ENCODE data around the gene GFY. TPM values are rescaled to one million over a fixed set of nuclear protein-coding genes. Genes with fewer than 3 reads are reported as not detected.
A peak's percentile ranks its signal among the peaks of the same experiment; 100 is the strongest.
"Not testable (repeated sequence)": the region's sequence is repeated elsewhere in the genome, so short reads cannot be mapped to it uniquely, and the experiment has no call there.

The GFY gene
- total and polyA plus RNA-seq, 2 experiments from 2014 or later, result not detected

GRCh38 chr19:49468746-49469447 lies 43.7 kb downstream of the GFY start:
- H2AFZ ChIP-seq, result no peak overlapping the region
- H3K27ac ChIP-seq, result no peak overlapping the region
- no peak overlapping the region for H3K4me3 ChIP-seq
- H3K9me2 ChIP-seq (ENCODE audit: insufficient read depth), result no peaks in the 10 kb centered on the region
- no peaks in the 10 kb centered on the region for H4K20me1 ChIP-seq (ENCODE audit: insufficient read depth)
- 42 to 44% methylated on average over 15 of the region's 15 CpGs for WGBS, 2 experiments (ENCODE audit: low coverage in 1 of 2, low lambda C conversion rate in 2 of 2, missing lambda C conversion rate in 2 of 2)
- no peak for TF ChIP-seq EZH2 (IDR thresholded peaks at IDR 0.05; ENCODE audit: insufficient read depth, poor library complexity, severe bottlenecking)
- no peak for TF ChIP-seq EZH2phosphoT487 (IDR thresholded peaks at IDR 0.05; ENCODE audit: insufficient read depth, low read depth)
- in situ Hi-C loops (cut with MboI), result no loop called here
- DNase-seq, result peak; percentile 78
- H3K79me2 ChIP-seq (ENCODE audit: insufficient read depth), result no peaks in the 10 kb centered on the region
- no peaks in the 10 kb centered on the region for H3K4me1 ChIP-seq (ENCODE audit: insufficient read depth)
- H3K4me2 ChIP-seq (ENCODE audit: unreplicated experiment), result no peak overlapping the region
- H3K27me3 ChIP-seq (replicated peaks; ENCODE audit: insufficient read depth), result no peaks in the 10 kb centered on the region
- H3K9me3 ChIP-seq (ENCODE audit: low read depth), result no peaks in the 10 kb centered on the region
- H3K9ac ChIP-seq, result no peak overlapping the region
- H3K36me3 ChIP-seq (ENCODE audit: low read depth), result no peaks in the 10 kb centered on the region
- H3F3A ChIP-seq (ENCODE audit: insufficient read depth), result no peaks in the 10 kb centered on the region

GRCh38 chr19:49469828-49470614 lies 44.8 kb downstream of the GFY start:
- Histone ChIP-seq H3K4me1 (ENCODE audit: insufficient read depth) (peaks cover 4% of the 10 kb centered on the region), H3K36me3 (ENCODE audit: low read depth) (no peaks in the 10 kb centered on the region), H3K79me2 (ENCODE audit: insufficient read depth) (no peaks in the 10 kb centered on the region), H3K4me2 (ENCODE audit: unreplicated experiment) (no peak overlapping the region), H2AFZ (no peak overlapping the region), H3K4me3 (no peak overlapping the region), H3K9ac (no peak overlapping the region), H3K9me2 (ENCODE audit: insufficient read depth) (no peaks in the 10 kb centered on the region), H3K27me3 (replicated peaks; ENCODE audit: insufficient read depth) (no peaks in the 10 kb centered on the region), H3F3A (ENCODE audit: insufficient read depth) (no peaks in the 10 kb centered on the region), H3K27ac (no peak overlapping the region), H4K20me1 (ENCODE audit: insufficient read depth) (no peaks in the 10 kb centered on the region), H3K9me3 (ENCODE audit: low read depth) (no peaks in the 10 kb centered on the region)
- TF ChIP-seq EZH2 (IDR thresholded peaks at IDR 0.05; ENCODE audit: insufficient read depth, poor library complexity, severe bottlenecking) (no peak), EZH2phosphoT487 (IDR thresholded peaks at IDR 0.05; ENCODE audit: insufficient read depth, low read depth) (no peak)
- no peak for DNase-seq
- WGBS, 2 experiments (ENCODE audit: low coverage in 1 of 2, low lambda C conversion rate in 2 of 2, missing lambda C conversion rate in 2 of 2), result 82 to 83% methylated on average over 25 of the region's 25 CpGs
- in situ Hi-C loops (cut with MboI), result no loop called here

- Histone ChIP-seq H3K27ac (no peak overlapping the region), H4K20me1 (ENCODE audit: insufficient read depth) (no peaks in the 10 kb centered on the region), H3K9me3 (ENCODE audit: low read depth) (no peaks in the 10 kb centered on the region), H3K79me2 (ENCODE audit: insufficient read depth) (no peaks in the 10 kb centered on the region), H3K4me3 (no peak overlapping the region), H3K9ac (no peak overlapping the region), H3K27me3 (replicated peaks; ENCODE audit: insufficient read depth) (no peaks in the 10 kb centered on the region), H3F3A (ENCODE audit: insufficient read depth) (no peaks in the 10 kb centered on the region), H3K4me1 (ENCODE audit: insufficient read depth) (peaks cover 4% of the 10 kb centered on the region), H2AFZ (no peak overlapping the region), H3K36me3 (ENCODE audit: low read depth) (no peaks in the 10 kb centered on the region), H3K4me2 (ENCODE audit: unreplicated experiment) (no peak overlapping the region), H3K9me2 (ENCODE audit: insufficient read depth) (no peaks in the 10 kb centered on the region)
- WGBS, 2 experiments (ENCODE audit: low coverage in 1 of 2, low lambda C conversion rate in 2 of 2, missing lambda C conversion rate in 2 of 2), result 47 to 55% methylated on average over 8 of the region's 8 CpGs
- DNase-seq, result no peak
- in situ Hi-C loops (cut with MboI), result no loop called here
- TF ChIP-seq EZH2phosphoT487 (IDR thresholded peaks at IDR 0.05; ENCODE audit: insufficient read depth, low read depth), result no peak
- no peak for TF ChIP-seq EZH2 (IDR thresholded peaks at IDR 0.05; ENCODE audit: insufficient read depth, poor library complexity, severe bottlenecking)
Observed at GRCh38 chr19:49470615-49470978, 45.4 kb downstream of the GFY start.

GRCh38 chr19:49472936-49473335 lies 47.7 kb downstream of the GFY start:
- Histone ChIP-seq H2AFZ (0 out of 2 replicates have a peak overlapping the region, but pooled peaks have one; percentile 96), H3K36me3 (ENCODE audit: low read depth) (no peaks in the 10 kb centered on the region), H3F3A (ENCODE audit: insufficient read depth) (no peaks in the 10 kb centered on the region), H3K9me3 (ENCODE audit: low read depth) (no peaks in the 10 kb centered on the region), H3K27me3 (replicated peaks; ENCODE audit: insufficient read depth) (no peaks in the 10 kb centered on the region), H3K9me2 (ENCODE audit: insufficient read depth) (no peaks in the 10 kb centered on the region), H3K4me1 (ENCODE audit: insufficient read depth) (peaks cover 4% of the 10 kb centered on the region), H3K4me2 (ENCODE audit: unreplicated experiment) (no peak overlapping the region), H4K20me1 (ENCODE audit: insufficient read depth) (no peaks in the 10 kb centered on the region), H3K79me2 (ENCODE audit: insufficient read depth) (no peaks in the 10 kb centered on the region), H3K4me3 (no peak overlapping the region), H3K27ac (no peak overlapping the region), H3K9ac (no peak overlapping the region)
- TF ChIP-seq EZH2 (IDR thresholded peaks at IDR 0.05; ENCODE audit: insufficient read depth, poor library complexity, severe bottlenecking) (no peak), EZH2phosphoT487 (IDR thresholded peaks at IDR 0.05; ENCODE audit: insufficient read depth, low read depth) (no peak)
- WGBS, 2 experiments (ENCODE audit: low coverage in 1 of 2, low lambda C conversion rate in 2 of 2, missing lambda C conversion rate in 2 of 2), result 65 to 71% methylated on average over 9 of the region's 9 CpGs
- no peak for DNase-seq
- in situ Hi-C loops (cut with MboI), result no loop called here

- H3K27ac ChIP-seq, result not testable (repeated sequence)
Observed at GRCh38 chr19:49473501-49473867, 48.3 kb downstream of the GFY start.

More at GRCh38 chr19:49473501-49473867, 48.3 kb downstream of the GFY start:
- in situ Hi-C loops (cut with MboI); H3K27me3 ChIP-seq (replicated peaks; ENCODE audit: insufficient read depth); H3K9me3 ChIP-seq (ENCODE audit: low read depth); H4K20me1 ChIP-seq (ENCODE audit: insufficient read depth); DNase-seq; H3K4me1 ChIP-seq (ENCODE audit: insufficient read depth); H3F3A ChIP-seq (ENCODE audit: insufficient read depth); H3K9me2 ChIP-seq (ENCODE audit: insufficient read depth); H3K36me3 ChIP-seq (ENCODE audit: low read depth); H3K79me2 ChIP-seq (ENCODE audit: insufficient read depth): not testable (repeated sequence)
- peak overlapping the region; percentile 96 for H2AFZ ChIP-seq
- peak overlapping the region; percentile 92 for H3K9ac ChIP-seq
- WGBS, 2 experiments (ENCODE audit: low coverage in 1 of 2, low lambda C conversion rate in 2 of 2, missing lambda C conversion rate in 2 of 2), result 56 to 60% methylated on average over 9 of the region's 9 CpGs
- H3K4me2 ChIP-seq (ENCODE audit: unreplicated experiment), result peak overlapping the region; percentile 95
- H3K4me3 ChIP-seq, result peak overlapping the region; percentile 99
